22Rv1 (cell line): ENCODE data around the gene RPL26.

Source experiments
- CTCF ChIP-seq: fragments of 450-650 bp; IDR thresholded peaks from 2 replicates; pipeline ENCODE4 v1.5.1; 2017; ENCODE audit warnings: mild to moderate bottlenecking
- ZFX ChIP-seq: fragments of 450-650 bp; IDR thresholded peaks from 2 replicates; pipeline ENCODE4 v1.6.1; 2017; ENCODE audit warnings: antibody characterized with exemption, borderline replicate concordance

GRCh38 chr17:8420041-8420934 lies 37.3 kb upstream of the RPL26 start:
- TF ChIP-seq CTCF, result no peak
- no peak for TF ChIP-seq ZFX
